8988T (cell line): ENCODE results near the gene RASGRP3.
"Not testable (repeated sequence)": the region's sequence is repeated elsewhere in the genome, so short reads cannot be mapped to it uniquely, and the experiment has no call there.

Experiments
- DNase-seq: peaks from one replicate; pipeline ENCODE4 v3.0.0; 2011

RASGRP3 gene, protein sequence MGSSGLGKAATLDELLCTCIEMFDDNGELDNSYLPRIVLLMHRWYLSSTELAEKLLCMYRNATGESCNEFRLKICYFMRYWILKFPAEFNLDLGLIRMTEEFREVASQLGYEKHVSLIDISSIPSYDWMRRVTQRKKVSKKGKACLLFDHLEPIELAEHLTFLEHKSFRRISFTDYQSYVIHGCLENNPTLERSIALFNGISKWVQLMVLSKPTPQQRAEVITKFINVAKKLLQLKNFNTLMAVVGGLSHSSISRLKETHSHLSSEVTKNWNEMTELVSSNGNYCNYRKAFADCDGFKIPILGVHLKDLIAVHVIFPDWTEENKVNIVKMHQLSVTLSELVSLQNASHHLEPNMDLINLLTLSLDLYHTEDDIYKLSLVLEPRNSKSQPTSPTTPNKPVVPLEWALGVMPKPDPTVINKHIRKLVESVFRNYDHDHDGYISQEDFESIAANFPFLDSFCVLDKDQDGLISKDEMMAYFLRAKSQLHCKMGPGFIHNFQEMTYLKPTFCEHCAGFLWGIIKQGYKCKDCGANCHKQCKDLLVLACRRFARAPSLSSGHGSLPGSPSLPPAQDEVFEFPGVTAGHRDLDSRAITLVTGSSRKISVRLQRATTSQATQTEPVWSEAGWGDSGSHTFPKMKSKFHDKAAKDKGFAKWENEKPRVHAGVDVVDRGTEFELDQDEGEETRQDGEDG

DNA sequence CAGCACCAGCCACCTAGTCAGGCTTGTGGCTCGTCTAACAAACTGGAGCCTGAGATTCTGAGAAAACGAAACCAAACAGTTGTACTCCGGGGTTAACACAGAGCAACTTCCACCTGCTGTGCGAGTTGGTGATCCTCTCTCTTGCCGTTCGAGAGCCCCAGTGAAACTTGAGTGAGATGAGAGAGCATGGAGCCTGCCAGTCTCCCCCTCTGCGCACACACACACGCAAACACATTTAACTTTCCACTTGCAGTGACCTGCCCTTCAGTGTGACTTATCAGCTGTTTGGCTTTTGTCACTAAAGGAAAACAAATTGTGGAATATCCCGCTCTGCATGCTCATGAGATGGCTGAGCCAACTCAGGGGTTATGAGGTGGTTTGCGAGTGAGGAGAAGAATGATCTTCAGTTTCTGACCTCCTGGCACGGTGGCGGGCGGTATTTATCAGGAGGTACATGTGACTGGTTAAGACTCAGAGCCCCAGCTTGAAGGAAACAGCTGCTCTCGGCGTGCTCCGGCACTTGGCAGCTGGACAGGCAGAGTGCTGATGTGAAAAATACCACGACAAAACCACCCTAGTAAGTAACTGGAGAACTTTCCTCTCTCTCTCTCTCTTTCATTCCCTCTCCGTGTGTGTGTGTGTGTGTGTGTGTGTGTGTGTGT, at the start of gene RASGRP3:
Gene RASGRP3 (plus strand): TSS at position 519 of the 662 bp plus-strand sequence. CDS start 38,488 bp downstream, outside the sequence.
- DNase-seq: no peak

DNA sequence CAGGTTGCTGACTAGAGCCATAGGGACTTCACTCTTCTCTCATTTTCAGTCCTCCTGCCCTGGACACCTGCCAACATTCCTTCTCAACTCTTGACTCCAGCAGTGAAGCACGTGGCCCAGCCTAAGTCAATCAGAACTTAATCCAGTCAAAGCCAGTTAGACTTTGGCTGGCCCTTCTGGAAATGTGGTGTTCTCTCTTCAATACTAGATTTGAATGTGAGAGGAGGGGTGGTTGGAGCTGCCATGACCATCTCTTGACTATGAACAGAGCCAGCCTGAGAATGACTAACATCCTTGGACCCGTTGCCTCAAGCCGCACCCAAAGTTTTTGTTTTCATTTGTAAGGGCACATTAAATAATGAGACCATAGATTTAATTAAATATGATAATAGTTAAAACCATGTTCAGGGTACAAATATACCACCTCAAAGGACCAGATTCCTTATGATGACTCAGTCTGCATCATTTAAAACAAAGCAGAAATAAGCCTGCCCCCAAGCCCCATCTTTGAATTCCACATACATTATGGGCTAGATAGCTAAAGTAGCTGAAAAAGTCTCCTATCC, 49.7 kb upstream of the RASGRP3 start:
- no peak for DNase-seq

DNA sequence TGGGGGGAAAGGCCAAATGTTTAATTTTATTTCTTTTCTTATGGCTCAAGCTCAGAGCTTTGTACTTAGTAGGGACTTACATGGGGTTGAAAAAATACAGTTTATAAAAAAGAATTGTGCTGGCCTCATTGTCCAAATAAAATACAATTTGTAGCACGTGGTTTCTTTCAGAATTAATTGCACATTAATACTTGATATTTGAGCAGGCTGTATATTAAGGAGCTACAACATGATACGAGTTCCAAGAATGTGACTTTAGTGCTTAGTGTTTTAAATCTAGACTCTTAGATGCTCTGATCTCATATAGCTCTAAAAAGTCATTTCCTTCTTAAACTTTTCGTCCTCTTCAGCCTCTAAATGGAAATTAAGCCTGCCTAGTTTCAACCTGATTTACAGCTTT, 46.4 kb upstream of the RASGRP3 start:
- no peak for DNase-seq

DNA sequence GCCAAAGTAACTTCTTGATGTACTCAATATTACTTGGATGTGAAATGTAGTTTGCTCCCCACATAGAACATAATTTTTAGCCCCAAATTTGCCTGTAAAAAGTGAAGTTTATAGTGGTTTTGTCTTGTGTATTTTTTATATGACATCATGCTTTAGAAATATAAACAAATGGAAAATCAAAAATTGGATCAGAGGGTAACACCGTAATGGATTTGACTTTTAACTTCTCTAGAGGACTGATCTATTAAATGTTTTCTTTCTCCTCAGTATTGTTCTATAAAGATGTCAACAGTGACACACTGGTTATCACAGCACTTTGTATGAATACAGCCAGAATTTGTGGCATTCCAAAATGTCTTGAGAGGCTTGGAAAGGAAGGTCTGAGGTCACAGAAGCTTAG, 45.6 kb upstream of the RASGRP3 start:
- no peak for DNase-seq

DNA sequence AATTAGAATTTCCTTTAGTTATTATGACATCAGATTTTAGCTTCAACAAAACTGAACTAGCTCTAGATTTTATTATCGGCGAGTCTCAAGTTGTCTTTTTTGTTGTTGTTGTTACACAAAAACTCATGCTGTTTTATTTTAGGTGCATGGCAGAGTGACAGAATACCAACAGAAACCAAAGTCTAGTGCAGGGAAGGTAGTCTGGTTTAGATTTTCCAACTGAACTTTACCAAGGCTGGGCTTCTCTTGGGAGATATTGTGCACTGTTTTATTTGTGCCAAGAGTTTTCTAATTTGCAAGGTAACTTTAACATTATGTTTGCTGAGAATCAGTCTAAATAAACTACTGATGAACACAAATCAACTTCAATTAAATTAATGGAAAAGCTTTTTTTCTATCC, 43.6 kb upstream of the RASGRP3 start:
- DNase-seq: no peak

DNA sequence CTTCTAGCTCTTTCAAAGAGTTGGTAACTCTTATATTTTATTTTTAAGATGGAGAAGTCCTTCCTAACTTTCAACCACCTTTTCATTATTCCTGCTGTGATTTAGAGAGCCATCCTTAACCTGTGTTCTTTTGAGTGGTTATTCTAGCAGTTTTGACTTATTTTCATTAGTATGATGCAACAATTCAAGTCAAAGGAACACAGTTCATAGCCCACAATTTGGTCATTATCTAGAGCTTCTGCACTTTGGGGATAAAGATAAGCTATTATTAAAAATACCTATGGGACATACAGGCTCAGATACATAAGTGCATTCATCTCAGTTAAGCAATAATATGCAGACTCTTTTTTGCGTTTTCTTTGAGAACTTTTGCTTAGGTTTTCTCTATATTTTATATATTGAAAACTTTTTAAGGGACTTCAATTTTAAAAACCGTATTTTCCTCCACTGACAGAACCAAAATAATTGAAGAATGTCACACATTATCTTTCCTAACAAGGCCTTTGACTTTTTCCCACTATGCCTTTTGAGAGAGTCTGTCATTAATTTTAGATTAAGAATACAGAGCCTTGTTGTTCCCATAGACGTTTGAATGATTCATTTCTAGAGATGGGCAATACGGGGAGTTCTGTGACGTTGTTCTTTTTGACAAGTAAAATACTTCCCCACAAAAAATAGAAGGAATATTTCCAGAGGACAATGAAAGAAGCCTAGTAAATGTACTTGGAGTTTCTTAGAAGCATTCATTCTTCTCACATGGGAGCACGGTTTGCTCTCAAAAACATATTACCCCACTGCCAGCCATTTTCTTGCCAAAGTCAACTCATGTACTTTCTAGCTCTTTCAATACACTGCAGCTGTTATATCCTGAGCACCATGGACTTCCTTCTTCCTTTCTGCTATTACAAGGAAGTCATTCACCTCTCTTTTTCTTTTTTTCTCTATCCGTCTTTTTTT, 42.9 kb upstream of the RASGRP3 start:
- no peak for DNase-seq

DNA sequence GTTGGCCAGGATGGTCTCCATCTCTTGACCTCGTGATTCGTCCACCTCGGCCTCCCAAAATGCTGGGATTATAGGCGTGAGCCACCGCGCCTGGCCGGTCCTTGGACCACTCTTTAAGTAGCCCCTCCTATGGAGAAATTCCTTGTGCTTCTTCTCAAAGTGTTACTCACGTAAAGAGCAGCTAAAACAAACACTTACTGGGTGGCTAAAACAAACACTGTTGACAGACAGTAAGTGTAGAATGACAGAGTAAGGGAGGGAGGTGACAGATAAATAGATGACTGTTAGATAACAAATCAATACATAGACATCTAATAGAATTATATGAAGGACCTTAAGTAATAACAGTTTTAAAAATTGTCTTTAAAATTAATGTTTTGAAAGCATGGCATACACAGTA, 40.9 kb upstream of the RASGRP3 start:
- DNase-seq: no peak

DNA sequence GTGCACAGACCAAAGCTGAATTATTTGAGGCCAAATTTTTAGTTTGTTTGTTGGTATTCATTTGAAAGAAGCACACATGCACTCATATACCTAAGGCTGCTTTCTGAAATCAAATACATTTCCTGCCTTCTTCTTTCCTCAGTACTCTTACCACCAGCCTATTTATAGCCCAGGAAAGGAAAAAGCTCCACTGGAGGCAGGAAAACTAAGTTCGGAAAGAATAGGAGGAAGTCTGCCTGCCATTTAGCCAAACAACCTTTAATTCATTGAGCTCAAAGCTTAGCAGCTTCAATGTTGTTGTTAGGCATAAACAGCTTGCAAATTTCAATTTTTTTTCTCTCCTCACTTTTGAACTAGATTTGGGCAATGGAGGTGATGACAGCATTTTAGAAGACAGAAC, 40.4 kb upstream of the RASGRP3 start:
- no peak for DNase-seq

DNA sequence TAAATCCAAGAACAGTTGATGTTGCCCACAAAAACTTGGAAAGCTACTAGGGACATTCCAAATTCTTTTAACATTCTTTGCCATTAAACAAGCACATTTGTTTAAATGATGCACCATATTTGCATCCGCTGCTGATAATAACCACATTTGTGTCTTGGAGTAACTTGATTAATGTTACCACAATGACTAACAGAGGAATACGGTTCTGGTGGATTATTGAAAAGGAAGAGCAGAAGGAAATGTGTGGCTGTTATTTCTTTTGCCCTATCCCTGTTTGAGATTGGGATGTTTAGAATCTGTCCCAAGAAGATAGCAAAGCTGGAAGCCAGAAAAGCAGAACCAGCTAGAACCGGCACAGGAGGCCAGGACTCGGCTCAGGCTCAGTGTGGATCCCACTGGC, 39.2 kb upstream of the RASGRP3 start:
- no peak for DNase-seq

DNA sequence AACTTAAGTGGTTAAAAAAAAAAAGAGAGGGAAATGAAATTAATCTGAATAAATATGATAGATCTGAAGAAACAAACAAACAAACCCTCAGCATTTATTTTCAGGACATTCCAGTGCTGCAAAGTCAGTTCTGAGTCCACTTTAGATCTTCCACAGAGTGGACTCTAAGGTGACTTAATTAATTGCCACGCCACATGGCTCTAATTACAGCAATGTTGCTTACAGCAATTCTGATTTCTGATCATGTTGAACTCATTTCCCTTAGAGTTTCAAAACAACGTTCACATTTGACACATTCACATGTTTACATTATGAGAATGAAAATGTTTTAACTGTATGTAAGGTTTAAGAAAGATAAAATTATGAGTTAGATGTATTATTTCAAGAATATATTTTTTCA, 38.6 kb upstream of the RASGRP3 start:
- DNase-seq: no peak

DNA sequence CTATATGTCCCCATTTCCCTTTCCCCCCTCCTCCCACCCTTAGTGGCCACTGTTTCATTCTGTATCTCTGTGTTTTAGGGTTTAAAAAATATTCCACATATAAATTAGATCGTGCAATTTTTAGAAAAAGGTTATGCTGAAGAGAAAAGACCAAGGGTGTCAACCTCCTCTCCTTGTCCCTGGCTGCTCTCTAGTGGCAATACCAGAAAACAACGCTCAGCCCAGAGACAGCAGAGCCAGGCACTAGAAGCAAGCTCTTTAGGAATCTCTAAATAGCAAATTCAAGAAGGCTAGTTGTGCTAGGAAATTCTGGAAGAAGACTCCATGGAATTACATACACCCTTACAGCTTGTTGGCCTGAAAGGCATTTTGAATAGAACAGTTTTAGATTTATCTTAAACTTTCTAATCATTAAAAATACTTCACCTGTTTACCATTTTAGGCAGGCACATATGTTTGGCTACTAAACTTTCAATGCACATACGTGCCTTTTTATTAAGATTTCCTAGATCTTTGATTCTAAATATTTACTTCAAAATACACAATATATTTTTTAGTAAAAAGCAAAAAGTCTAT, 35.1 kb upstream of the RASGRP3 start:
- DNase-seq: peak; percentile 20

DNA sequence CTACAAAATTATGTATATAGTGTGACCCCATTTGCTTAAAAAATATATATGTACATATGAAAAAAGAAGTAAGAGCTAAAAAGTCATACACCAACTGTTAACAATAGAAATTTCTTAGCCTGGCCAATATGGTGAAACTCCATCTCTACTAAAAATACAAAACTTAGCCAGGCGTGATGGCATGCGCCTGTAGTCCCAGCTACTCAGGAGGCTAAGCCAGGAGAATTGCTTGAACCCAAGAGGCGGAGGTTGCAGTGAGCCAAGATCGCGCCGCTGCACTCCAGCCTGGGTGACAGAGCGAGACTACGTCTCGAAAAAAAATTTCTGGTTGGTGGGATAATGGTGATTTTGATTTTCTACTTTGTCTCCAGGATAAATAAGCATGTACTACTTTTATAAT, 34.4 kb upstream of the RASGRP3 start:
- not testable (repeated sequence) for DNase-seq

DNA sequence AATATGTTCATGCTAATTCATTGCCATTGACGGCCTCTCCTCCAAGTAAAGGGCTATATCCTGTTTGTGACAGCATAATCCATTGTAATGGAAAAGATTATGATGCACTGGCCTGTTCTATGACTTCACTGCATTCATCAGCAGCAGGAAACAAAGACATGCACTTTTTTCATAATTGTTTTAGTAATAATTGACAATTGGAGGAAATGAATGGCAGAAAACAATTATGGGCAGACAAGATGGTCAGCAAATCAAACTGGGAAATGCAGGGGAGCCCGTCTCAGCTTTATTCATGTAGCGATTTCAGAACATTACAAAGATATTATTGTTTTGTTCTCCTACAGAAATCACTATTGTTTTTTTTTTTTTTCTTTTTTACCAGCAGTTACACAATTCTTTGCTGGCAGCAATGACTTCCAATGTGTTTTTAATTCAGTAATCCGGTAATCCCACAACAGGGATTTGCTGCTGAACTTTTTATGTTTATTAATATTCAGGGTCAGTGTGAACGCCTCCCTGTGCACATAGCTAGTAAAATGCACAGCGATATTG, 33.8 kb upstream of the RASGRP3 start:
- no peak for DNase-seq

DNA sequence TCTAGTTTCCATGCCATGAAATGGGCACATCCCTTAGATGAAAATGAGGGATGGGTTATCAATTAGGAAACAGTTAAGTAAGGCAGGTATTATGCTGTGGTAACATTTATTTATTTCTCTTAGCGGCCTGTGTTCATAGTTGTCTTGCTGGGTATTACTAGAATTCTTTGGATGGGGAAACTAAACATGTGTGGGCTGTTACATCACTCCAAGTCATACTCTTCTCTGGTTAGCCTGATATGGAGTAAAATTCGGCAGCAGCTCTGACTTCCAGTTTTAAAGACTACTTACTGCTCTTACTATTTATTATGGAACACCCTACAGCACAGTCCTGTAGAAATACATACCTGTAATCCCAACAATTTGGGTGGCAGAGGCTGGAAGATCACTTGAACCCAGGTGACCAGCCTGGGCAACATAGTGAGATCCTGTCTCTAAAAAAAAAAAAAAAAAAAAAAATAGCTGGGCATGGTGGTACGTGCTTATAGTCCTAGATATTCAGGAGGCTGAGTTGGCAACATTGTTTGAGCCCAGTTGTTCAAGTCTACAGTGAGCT, 33.1 kb upstream of the RASGRP3 start:
- DNase-seq: no peak

DNA sequence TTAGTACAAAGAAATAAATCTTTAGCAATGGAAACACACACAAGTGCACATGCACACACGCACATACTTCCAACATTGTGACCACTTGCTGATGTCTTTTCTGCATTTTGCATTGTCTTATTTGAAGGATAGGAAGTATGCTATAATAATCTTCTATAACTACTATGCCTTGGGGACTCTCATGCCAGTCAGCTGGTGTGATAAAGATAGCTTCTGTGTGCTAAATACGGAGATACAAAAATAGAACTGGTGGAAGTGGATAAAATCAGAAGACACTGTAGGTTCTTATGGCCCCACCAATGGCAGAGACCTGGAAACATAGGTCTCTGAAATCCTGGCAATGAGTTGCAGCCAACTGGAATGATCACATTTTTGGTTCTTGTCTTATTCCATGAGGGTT, 31.5 kb upstream of the RASGRP3 start:
- no peak for DNase-seq

DNA sequence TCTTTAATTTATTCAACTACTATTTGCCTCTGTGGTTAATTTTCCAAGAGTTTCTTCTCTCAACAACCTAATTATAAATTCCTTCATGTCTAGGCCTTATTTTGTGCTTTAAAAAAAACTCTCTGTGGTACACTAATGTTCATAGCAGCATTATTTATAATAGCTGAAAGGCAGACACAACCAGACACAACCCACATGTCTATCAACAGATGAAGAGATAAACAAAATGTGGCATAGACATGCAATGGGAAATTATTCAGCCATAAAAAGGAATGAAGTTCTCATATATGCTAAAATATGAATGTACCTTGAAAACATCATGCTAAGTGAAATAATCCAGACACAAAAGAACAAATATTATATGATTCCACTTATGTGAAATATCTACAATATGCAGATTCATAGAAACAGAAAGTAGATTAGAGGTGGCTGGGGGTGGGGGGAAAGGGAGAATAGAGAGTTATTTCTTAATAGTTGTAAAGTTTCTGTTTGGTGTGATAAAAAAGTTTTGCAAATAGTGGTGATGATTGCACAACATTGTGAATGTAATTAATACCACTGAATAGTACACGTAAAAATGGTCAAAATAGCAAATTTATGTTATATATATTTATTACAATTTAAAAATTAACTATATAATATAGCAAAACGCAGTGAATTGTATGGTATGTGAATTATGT, 28.1 kb upstream of the RASGRP3 start:
- no peak for DNase-seq

DNA sequence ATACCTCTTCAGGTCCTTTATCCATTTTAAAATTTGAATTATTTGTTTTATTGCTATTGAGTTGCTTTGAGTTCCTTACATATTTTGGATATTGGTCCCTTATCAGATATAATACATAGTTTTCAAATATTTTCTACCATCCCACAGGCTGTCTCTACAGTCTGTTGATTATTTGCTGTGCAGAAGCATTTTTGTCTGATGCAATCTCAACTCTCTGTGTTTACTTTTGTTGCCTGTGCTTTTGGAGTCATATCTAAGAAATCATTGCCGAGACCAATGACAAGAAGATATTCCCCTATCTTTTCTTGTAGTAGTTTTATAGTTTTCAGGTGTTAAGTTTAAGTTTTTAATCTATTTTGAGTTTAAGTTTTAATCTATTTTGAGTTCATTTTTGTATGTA, 25.2 kb upstream of the RASGRP3 start:
- no peak for DNase-seq

DNA sequence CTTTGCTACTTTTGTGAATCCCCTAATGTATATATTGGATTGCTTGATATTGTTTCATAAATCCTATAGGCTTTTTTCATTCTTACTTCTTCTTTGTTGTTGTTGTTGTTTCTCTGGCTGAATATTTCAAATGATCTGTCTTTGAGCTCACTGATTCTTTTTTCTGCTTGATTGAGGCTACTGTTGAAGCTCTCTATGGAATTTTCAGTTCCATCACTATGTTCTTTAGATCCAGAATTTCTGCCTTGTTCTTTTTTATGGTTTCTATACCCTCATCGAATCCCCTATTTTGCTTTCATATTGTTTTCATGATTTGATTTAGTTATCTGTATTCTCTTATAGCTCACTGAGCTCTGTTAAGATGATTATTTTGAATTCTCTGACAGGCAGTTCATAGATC, 24.6 kb upstream of the RASGRP3 start:
- no peak for DNase-seq

DNA sequence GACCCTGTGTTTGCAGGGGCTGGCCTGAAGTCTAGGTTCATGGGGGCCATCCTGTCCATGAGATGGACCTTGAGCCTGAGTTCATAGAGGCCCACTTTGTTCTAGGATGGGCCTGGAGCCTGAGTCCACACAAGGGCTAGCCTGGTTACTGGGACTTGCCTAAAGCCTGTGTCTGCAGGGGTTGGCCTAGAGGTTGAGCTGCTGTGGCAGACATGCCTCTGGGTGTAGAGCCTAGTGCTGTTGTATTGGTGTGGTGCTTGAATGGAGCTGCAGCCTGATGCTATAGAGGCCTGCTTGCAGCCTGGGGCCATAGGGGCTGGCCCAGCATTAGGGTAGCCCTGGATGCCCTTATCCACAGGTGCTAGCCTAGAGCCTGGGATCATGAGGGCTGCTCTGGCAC, 23.9 kb upstream of the RASGRP3 start:
- no peak for DNase-seq

DNA sequence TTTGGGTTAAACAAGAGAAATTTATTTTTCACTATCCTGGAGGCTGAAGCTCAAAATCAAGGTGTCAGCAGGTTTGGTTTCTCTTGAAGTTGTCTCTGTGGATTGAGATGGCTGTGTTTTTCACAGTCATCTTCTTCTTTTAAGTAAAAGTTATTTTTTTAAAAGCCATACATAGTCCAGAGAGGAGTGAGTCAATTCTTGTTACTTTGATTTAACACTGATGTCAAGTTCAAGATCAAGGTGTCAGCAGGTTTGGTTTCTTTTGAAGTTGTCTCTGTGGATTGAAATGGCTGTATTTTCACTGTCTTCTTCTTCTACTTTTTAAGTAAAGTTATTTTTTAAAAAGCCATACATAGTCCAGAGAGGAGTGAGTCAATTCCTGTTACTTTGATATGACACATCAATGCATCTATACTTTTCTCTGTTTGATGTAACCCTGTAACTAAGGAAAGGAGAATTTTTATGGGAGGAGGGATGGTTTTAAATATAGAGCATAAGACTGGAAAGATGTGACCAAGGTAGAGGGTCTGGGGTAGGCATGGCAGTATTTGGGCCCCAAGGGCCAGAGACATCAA, 22.5 kb upstream of the RASGRP3 start:
- DNase-seq: no peak
